Endothelial cell of umbilical vein (primary cell): ENCODE data around the gene ATP8A2. TPM values are rescaled to one million over a fixed set of nuclear protein-coding genes. Genes with fewer than 3 reads are reported as not detected.

Experiments
- BruUV-seq: library from RNA; stranded (reverse); fragments of 400-500 nt; replicated peaks from 2 replicates; lab custom pipeline; 2021; lab: Mats Ljungman, UMichigan
- CTCF ChIA-PET: fragments of 300-600, 350-600 bp; sonication (Branson Sonifier 250); formaldehyde crosslinking; loops from one replicate; lab custom pipeline; 2021; ENCODE audit warnings: antibody characterized with exemption, inconsistent platforms; lab: Charles Lee
- POLR2A ChIA-PET: fragments of 300-600, 350-600 bp; sonication (Branson Sonifier 250); formaldehyde crosslinking; loops from one replicate; lab custom pipeline; 2021; ENCODE audit warnings: antibody characterized with exemption, inconsistent platforms; lab: Charles Lee
- DNase-seq: peaks from one replicate; pipeline ENCODE4 v3.0.0-alpha.2; 2011; ENCODE audit warnings: low read depth, low spot score
- FAIRE-seq: peaks from 2 replicates; lab custom pipeline; 2011; peaks lifted over from hg19 to GRCh38; lab: Jason Lieb, UNC
- H2AFZ ChIP-seq: 2 replicates; pipeline ENCODE4 v1.6.0; 2012; ENCODE audit warnings: low read depth, low read length, control low read depth, inconsistent platforms
- H3K27ac ChIP-seq: 2 replicates; pipeline ENCODE4 v1.5.1; 2011; ENCODE audit warnings: low read depth, mild to moderate bottlenecking, control low read depth, low read length, moderate library complexity; ENCODE audit not compliant: insufficient read depth
- H3K27me3 ChIP-seq, 2 experiments: 2 replicates each; pipeline versions ENCODE4 v1.6.0 to v1.6.1; 2011; ENCODE audit warnings: low read length in 2 of 2, mixed read lengths in 1 of 2; ENCODE audit not compliant: control insufficient read depth in 2 of 2, insufficient read depth in 2 of 2
- H3K36me3 ChIP-seq, 2 experiments: 2 replicates in 1 of 2; 3 replicates in 1 of 2; pipeline ENCODE4 v1.5.1; 2011; ENCODE audit warnings: low read length in 2 of 2, mild to moderate bottlenecking in 1 of 2, moderate library complexity in 1 of 2; ENCODE audit not compliant: control insufficient read depth in 2 of 2, insufficient read depth in 2 of 2; ENCODE audit errors: extremely low read depth in 1 of 2
- H3K4me1 ChIP-seq: 3 replicates; pipeline ENCODE4 v1.5.1; 2011; ENCODE audit warnings: mild to moderate bottlenecking, low read length; ENCODE audit not compliant: control insufficient read depth, insufficient read depth; ENCODE audit errors: extremely low read depth
- H3K4me2 ChIP-seq: 2 replicates; pipeline ENCODE4 v1.6.1; 2011; ENCODE audit warnings: low read length, control low read depth, mixed read lengths; ENCODE audit not compliant: insufficient read depth
- H3K4me3 ChIP-seq, 3 experiments: fragments of 200-600 bp in 1 of 3; sonication (generic), shearing (Covaris generic) in 1 of 3; replicated peaks in 1 of 3; 2 replicates each; pipeline ENCODE4 v1.5.1; 2011 to 2016; ENCODE audit warnings: control low read depth in 3 of 3, low read length in 3 of 3, mild to moderate bottlenecking in 2 of 3, inconsistent platforms in 1 of 3, low read depth in 1 of 3, moderate library complexity in 1 of 3; ENCODE audit not compliant: insufficient read depth in 1 of 3
- H3K79me2 ChIP-seq: 2 replicates; pipeline ENCODE4 v1.6.0; 2012; ENCODE audit warnings: low read length, inconsistent platforms; ENCODE audit not compliant: control insufficient read depth, insufficient read depth
- H3K9ac ChIP-seq: replicated peaks from 2 replicates; pipeline ENCODE3; 2011; ENCODE audit warnings: low read length, control low read depth; ENCODE audit not compliant: insufficient read depth; ENCODE audit errors: extremely low read depth
- H3K9me1 ChIP-seq: replicated peaks from 3 replicates; pipeline ENCODE4 v1.6.0; 2011; ENCODE audit warnings: mild to moderate bottlenecking, low read length; ENCODE audit not compliant: control insufficient read depth, insufficient read depth; ENCODE audit errors: extremely low read depth
- H3K9me3 ChIP-seq: replicated peaks from 2 replicates; pipeline ENCODE4 v1.5.1; 2012; ENCODE audit warnings: low read length, inconsistent platforms; ENCODE audit not compliant: control insufficient read depth, insufficient read depth
- H4K20me1 ChIP-seq: replicated peaks from 2 replicates; pipeline ENCODE3; 2011; ENCODE audit warnings: mild to moderate bottlenecking, low read length; ENCODE audit not compliant: control insufficient read depth, insufficient read depth; ENCODE audit errors: extremely low read depth
- FOS ChIP-seq: IDR thresholded peaks from 2 replicates; pipeline ENCODE4 v1.6.1; 2011; ENCODE audit warnings: mild to moderate bottlenecking, low read length, moderate library complexity, borderline replicate concordance; ENCODE audit not compliant: insufficient read depth
- GATA2 ChIP-seq: IDR thresholded peaks from 2 replicates; pipeline ENCODE4 v1.7.0; 2011; ENCODE audit warnings: low read depth, mild to moderate bottlenecking, moderate library complexity, mixed read lengths, low read length; ENCODE audit not compliant: insufficient read length, insufficient read depth
- JUN ChIP-seq: IDR thresholded peaks from 2 replicates; pipeline ENCODE4 v1.6.1; 2011; ENCODE audit warnings: borderline replicate concordance, low read depth; ENCODE audit not compliant: insufficient read length, insufficient read depth
- POLR2A ChIP-seq: IDR thresholded peaks from 2 replicates; pipeline ENCODE4 v1.6.1; 2012; ENCODE audit warnings: low read depth, mild to moderate bottlenecking, control low read depth, low read length
- POLR2AphosphoS5 ChIP-seq: IDR thresholded peaks from 2 replicates; pipeline ENCODE4 v1.6.1; 2012; ENCODE audit warnings: low read depth, mild to moderate bottlenecking, control low read depth, low read length, moderate library complexity; ENCODE audit not compliant: insufficient read depth
- dilution Hi-C: fragments of 300-500 bp; cut with MboI; formaldehyde crosslinking; loops from one replicate; pipeline ENCODE4 v1.15.0; 2019; ENCODE audit warnings: low sequenced_read_pairs; ENCODE audit not compliant: extremely low pct_ligation_motif_present
- intact Hi-C: fragments of 100-400 bp; cut with micrococcal nuclease; formaldehyde crosslinking; loops from one replicate; pipeline ENCODE4 v1.10.0; 2022
- polyA plus RNA-seq, 4 experiments: library from polyadenylated mRNA; depleted of rRNA in 3 of 4; stranded (reverse) in 3 of 4; unstranded in 1 of 4; fragments of >200 nt; gene quantifications; 2 replicates each; pipeline versions ENCODE4 v1.2.1 to v1.2.3, GENCODE V29; 2011 to 2012; ENCODE audit warnings: missing spikeins in 1 of 4
- total RNA-seq: library from RNA; stranded (reverse); gene quantifications from 2 replicates; pipeline ENCODE4 v1.2.3, GENCODE V29; 2021
- TF ChIP-seq, protein P1 (sequence below), 2 donors: IDR thresholded peaks; 1 replicate in 1 of 2; 2 replicates in 1 of 2; pipeline ENCODE4 v1.5.1; 2011; ENCODE audit warnings: low read length in 2 of 2, mild to moderate bottlenecking in 2 of 2, moderate library complexity in 2 of 2, control low read depth in 1 of 2, inconsistent platforms in 1 of 2, low read depth in 1 of 2; ENCODE audit not compliant: insufficient read depth in 1 of 2; ENCODE audit errors: extremely low read depth in 1 of 2
- TF ChIP-seq, protein P2 (sequence below): IDR thresholded peaks from 2 replicates; pipeline ENCODE4 v1.6.1; 2011; ENCODE audit not compliant: insufficient read depth, insufficient read length

ATP8A2 gene
- total and polyA plus RNA-seq, 2 donors (not counting 3 experiments of a cell fraction or from before 2014, with no cell fraction given) = 0.11 to 0.49 TPM

DNA sequence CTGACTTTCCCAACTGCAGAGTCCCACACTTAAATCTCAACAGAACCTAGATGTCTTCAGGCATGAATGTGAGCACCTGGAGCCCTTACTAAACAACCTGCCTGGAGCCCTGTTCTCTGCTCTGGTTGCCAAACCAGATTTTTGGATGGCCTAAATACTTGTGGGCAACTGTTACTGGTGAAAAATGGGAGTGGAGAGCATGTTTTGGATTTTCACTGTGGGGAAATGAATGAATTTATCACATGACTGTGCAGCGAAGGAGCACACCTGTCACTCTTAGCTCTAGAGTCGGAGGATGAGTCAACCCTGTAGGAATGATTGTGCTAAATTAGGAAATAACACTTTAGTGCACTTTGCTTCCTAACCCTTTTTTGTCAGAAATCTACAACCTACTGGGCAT lies 649.7 kb downstream of the ATP8A2 start:
- no peaks in the 10 kb centered on the region for H3K27me3 ChIP-seq
- TF ChIP-seq, protein P1, sequence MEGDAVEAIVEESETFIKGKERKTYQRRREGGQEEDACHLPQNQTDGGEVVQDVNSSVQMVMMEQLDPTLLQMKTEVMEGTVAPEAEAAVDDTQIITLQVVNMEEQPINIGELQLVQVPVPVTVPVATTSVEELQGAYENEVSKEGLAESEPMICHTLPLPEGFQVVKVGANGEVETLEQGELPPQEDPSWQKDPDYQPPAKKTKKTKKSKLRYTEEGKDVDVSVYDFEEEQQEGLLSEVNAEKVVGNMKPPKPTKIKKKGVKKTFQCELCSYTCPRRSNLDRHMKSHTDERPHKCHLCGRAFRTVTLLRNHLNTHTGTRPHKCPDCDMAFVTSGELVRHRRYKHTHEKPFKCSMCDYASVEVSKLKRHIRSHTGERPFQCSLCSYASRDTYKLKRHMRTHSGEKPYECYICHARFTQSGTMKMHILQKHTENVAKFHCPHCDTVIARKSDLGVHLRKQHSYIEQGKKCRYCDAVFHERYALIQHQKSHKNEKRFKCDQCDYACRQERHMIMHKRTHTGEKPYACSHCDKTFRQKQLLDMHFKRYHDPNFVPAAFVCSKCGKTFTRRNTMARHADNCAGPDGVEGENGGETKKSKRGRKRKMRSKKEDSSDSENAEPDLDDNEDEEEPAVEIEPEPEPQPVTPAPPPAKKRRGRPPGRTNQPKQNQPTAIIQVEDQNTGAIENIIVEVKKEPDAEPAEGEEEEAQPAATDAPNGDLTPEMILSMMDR (IDR thresholded peaks at IDR 0.05; ENCODE audit: extremely low read depth in 1 of 2, insufficient read depth in 1 of 2, low read depth in 1 of 2, low read length in 2 of 2) = no peak
- TF ChIP-seq JUN = no peak
- no peak for TF ChIP-seq GATA2
- TF ChIP-seq FOS = no peak
- TF ChIP-seq, protein P2, sequence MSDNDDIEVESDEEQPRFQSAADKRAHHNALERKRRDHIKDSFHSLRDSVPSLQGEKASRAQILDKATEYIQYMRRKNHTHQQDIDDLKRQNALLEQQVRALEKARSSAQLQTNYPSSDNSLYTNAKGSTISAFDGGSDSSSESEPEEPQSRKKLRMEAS = no peak
- TF ChIP-seq POLR2A = no peak
- no peak for TF ChIP-seq POLR2AphosphoS5
- H3K9ac ChIP-seq = no peak overlapping the region
- no peak overlapping the region for H2AFZ ChIP-seq
- BruUV-seq = no TSS peak
- DNase-seq (no peak), FAIRE-seq (peak; percentile 48)
- CTCF ChIA-PET = no interaction called here
- dilution Hi-C loops (no loop called here), intact Hi-C loops (no loop called here)
- no peaks in the 10 kb centered on the region for H3K36me3 ChIP-seq
- H3K79me2 ChIP-seq = no peaks in the 10 kb centered on the region
- no peaks in the 10 kb centered on the region for H3K9me1 ChIP-seq
- H3K4me1 ChIP-seq = peaks cover 68% of the 10 kb centered on the region
- no peak overlapping the region for H3K27ac ChIP-seq
- no peaks in the 10 kb centered on the region for H3K9me3 ChIP-seq
- H3K4me2 ChIP-seq = no peak overlapping the region
- H4K20me1 ChIP-seq = no peaks in the 10 kb centered on the region
- POLR2A ChIA-PET = no interaction called here
- H3K4me3 ChIP-seq = no peak overlapping the region
